ENCODE data around the gene RAB6A.
"Not testable (repeated sequence)": the region's sequence is repeated elsewhere in the genome, so short reads cannot be mapped to it uniquely, and the experiment has no call there.

RAB6A gene

GRCh38 chr11:73760679-73761402 is at the start of gene RAB6A:
Gene RAB6A, minus strand, starts transcription at chr11:73761074. Its CDS starts 439 bp downstream, at chr11:73760635.
- DNase-seq = peak; percentile 99

- no peak for DNase-seq
Measured at GRCh38 chr11:73810637-73811036, 49.8 kb upstream of the RAB6A start.

GRCh38 chr11:73808052-73808451 is 47.2 kb upstream of the RAB6A start:
- no peak for DNase-seq

- DNase-seq = no peak
Measured at GRCh38 chr11:73804712-73805111, 43.8 kb upstream of the RAB6A start.

- no peak for DNase-seq
Measured at GRCh38 chr11:73801136-73801535, 40.3 kb upstream of the RAB6A start.

GRCh38 chr11:73800276-73800806 is 39.5 kb upstream of the RAB6A start:
- DNase-seq = no peak

- DNase-seq = peak; percentile 75
Measured at GRCh38 chr11:73797457-73797856, 36.6 kb upstream of the RAB6A start.

- DNase-seq = no peak
Measured at GRCh38 chr11:73795925-73796632, 35.2 kb upstream of the RAB6A start.

GRCh38 chr11:73792584-73792983 is 31.7 kb upstream of the RAB6A start:
- no peak for DNase-seq

GRCh38 chr11:73789279-73789670 is 28.4 kb upstream of the RAB6A start:
- DNase-seq = no peak

GRCh38 chr11:73787643-73788558 is 27.0 kb upstream of the RAB6A start, which contains the start of gene MRPL48:
Gene MRPL48, plus strand, starts transcription at chr11:73787874. Its CDS starts 98 bp downstream, at chr11:73787972.
- peak; percentile 98 for DNase-seq

- no peak for DNase-seq
Measured at GRCh38 chr11:73787051-73787642, 26.3 kb upstream of the RAB6A start.

- DNase-seq = not testable (repeated sequence)
Measured at GRCh38 chr11:73785467-73785866, 24.6 kb upstream of the RAB6A start.

GRCh38 chr11:73784734-73785133 is 23.9 kb upstream of the RAB6A start:
- no peak for DNase-seq

- no peak for DNase-seq
Measured at GRCh38 chr11:73784080-73784634, 23.3 kb upstream of the RAB6A start.

- DNase-seq = no peak
Measured at GRCh38 chr11:73783483-73784020, 22.7 kb upstream of the RAB6A start.

- no peak for DNase-seq
Measured at GRCh38 chr11:73781303-73781702, 20.4 kb upstream of the RAB6A start.

GRCh38 chr11:73779084-73779902 is 18.4 kb upstream of the RAB6A start:
- peak; percentile 100 for DNase-seq

GRCh38 chr11:73770811-73771210 is 9.9 kb upstream of the RAB6A start:
- not testable (repeated sequence) for DNase-seq

- DNase-seq = no peak
Measured at GRCh38 chr11:73766763-73767162, 5.9 kb upstream of the RAB6A start.

- no peak for DNase-seq
Measured at GRCh38 chr11:73762732-73763131, 1.9 kb upstream of the RAB6A start.
